Right cardiac atrium (tissue), 5 donors: ENCODE measurements around the gene B4GALNT2. TPM values are rescaled to one million over a fixed set of nuclear protein-coding genes. Genes with fewer than 3 reads are reported as not detected.

Experiments used
- ATAC-seq, 2 donors: fragments of 200-7000 bp; cut with Tn5 transposase; one replicate each; pipeline versions ENCODE4 v1.8.0 to v1.9.1; 2020; ENCODE audit warnings: moderate library complexity in 2 of 2, mild to moderate bottlenecking in 1 of 2
- DNase-seq, 3 donors: peaks; one replicate each; pipeline ENCODE4 v3.0.0-alpha.2; 2020
- H3K27ac ChIP-seq: one replicate; pipeline ENCODE4 v1.5.1; 2013; ENCODE audit warnings: mild to moderate bottlenecking, low read length, control low read depth, moderate library complexity
- H3K27me3 ChIP-seq: one replicate; pipeline ENCODE4 v1.6.1; 2013; ENCODE audit not compliant: control insufficient read depth, insufficient read depth
- H3K4me1 ChIP-seq: one replicate; pipeline ENCODE4 v1.6.1; 2013; ENCODE audit warnings: low read length; ENCODE audit not compliant: control insufficient read depth, insufficient read depth
- H3K4me3 ChIP-seq: one replicate; pipeline ENCODE4 v1.5.1; 2013; ENCODE audit warnings: low read length, control low read depth
- H3K9me3 ChIP-seq: one replicate; pipeline ENCODE4 v1.6.1; 2013; ENCODE audit warnings: low read length; ENCODE audit not compliant: control insufficient read depth
- WGBS: extraction: QIAGEN DNeasy Blood & Tissue Kit; methylation state at CpG from one replicate; pipeline ENCODE4 v1.1.7; 2013; 5-methylcytosine and 5-hydroxymethylcytosine counted together
- intact Hi-C, 4 donors: fragments of 100-400 bp; cut with DNase I; formaldehyde crosslinking; loops; one replicate each; pipeline versions ENCODE4 v1.11.0 to v1.14.0; 2022 to 2023
- polyA plus RNA-seq: library from polyadenylated mRNA; stranded (reverse); fragments of 200-250 nt; gene quantifications from one replicate; pipeline ENCODE4 v1.2.3, GENCODE V29; 2013
- total RNA-seq, 4 donors: library from RNA; stranded (reverse); fragmentation: NEBNext Ultra II Directional; extraction: Animal tissue kit (Norgen Biotek cat#: 25700); gene quantifications; one replicate each; pipeline ENCODE4 v1.2.1, GENCODE V29; 2021
- donor health status: healthy with polysubstance abuse.
- donor health status: DM: no; HTN: yes; CAD: no.
- donor health status: DM: no; HTN: no; CAD: no.
- donor health status: DM: no; HTN: yes; CAD: no; lungs with severe emphysema.
- donor health status: DM: yes; HTN: yes; CAD: no.

B4GALNT2 gene
- total and polyA plus RNA-seq, 5 donors: 0.03 TPM; not detected in 4

- H3K4me1 ChIP-seq: no peaks in the 10 kb centered on the region
- 88% methylated on average over 4 of the region's 4 CpGs for WGBS
- no peak overlapping the region for H3K27ac ChIP-seq
- no peaks in the 10 kb centered on the region for H3K27me3 ChIP-seq
- ATAC-seq: no peak
- DNase-seq: no peak
- no peak overlapping the region for H3K4me3 ChIP-seq
- intact Hi-C loops: no loop called here
- no peaks in the 10 kb centered on the region for H3K9me3 ChIP-seq
These were observed 63.2 kb downstream of the B4GALNT2 start for GRCh38 chr17:49195751-49196150.

GRCh38 chr17:49196520-49196919 is 64.0 kb downstream of the B4GALNT2 start:
- Histone ChIP-seq H3K4me1 (no peaks in the 10 kb centered on the region), H3K4me3 (no peak overlapping the region), H3K27ac (no peak overlapping the region), H3K9me3 (no peaks in the 10 kb centered on the region), H3K27me3 (no peaks in the 10 kb centered on the region)
- WGBS: 84% methylated on average over 3 of the region's 3 CpGs
- intact Hi-C loops: no loop called here
- no peak for ATAC-seq
- no peak for DNase-seq

- no peak for ATAC-seq
- Histone ChIP-seq H3K4me3 (no peak overlapping the region), H3K9me3 (no peaks in the 10 kb centered on the region), H3K4me1 (no peaks in the 10 kb centered on the region), H3K27me3 (no peaks in the 10 kb centered on the region), H3K27ac (no peak overlapping the region)
- DNase-seq: no peak
- WGBS: 54% methylated on average over 5 of the region's 5 CpGs
- intact Hi-C loops: no loop called here
These were observed 64.9 kb downstream of the B4GALNT2 start for GRCh38 chr17:49197346-49197998.

GRCh38 chr17:49198211-49198610 is 65.6 kb downstream of the B4GALNT2 start:
- H3K9me3 ChIP-seq: no peaks in the 10 kb centered on the region
- H3K4me1 ChIP-seq: no peaks in the 10 kb centered on the region
- H3K27ac ChIP-seq: no peak overlapping the region
- WGBS: 84% methylated on average over 2 of the region's 2 CpGs
- ATAC-seq: no peak
- H3K4me3 ChIP-seq: no peak overlapping the region
- DNase-seq: no peak
- H3K27me3 ChIP-seq: no peaks in the 10 kb centered on the region
- intact Hi-C loops: no loop called here

GRCh38 chr17:49200423-49201083 is 68.0 kb downstream of the B4GALNT2 start:
- WGBS: 88% methylated on average over 13 of the region's 13 CpGs
- intact Hi-C loops: no loop called here
- Histone ChIP-seq H3K27me3 (no peaks in the 10 kb centered on the region), H3K4me3 (no peak overlapping the region), H3K27ac (no peak overlapping the region), H3K4me1 (no peaks in the 10 kb centered on the region), H3K9me3 (no peaks in the 10 kb centered on the region)
- no peak for ATAC-seq
- DNase-seq: no peak

GRCh38 chr17:49201481-49201927 is 68.9 kb downstream of the B4GALNT2 start:
- Histone ChIP-seq H3K27me3 (no peaks in the 10 kb centered on the region), H3K4me1 (no peaks in the 10 kb centered on the region), H3K27ac (peak overlapping the region; percentile 33), H3K9me3 (no peaks in the 10 kb centered on the region), H3K4me3 (no peak overlapping the region)
- DNase-seq: no peak
- whole genome bisulfite sequencing: 54% methylated on average over 8 of the region's 8 CpGs
- peak in 1 of 2 donors; percentile 61 for ATAC-seq
- intact Hi-C loops: no loop called here

- DNase-seq (no peak), ATAC-seq (no peak)
- Histone ChIP-seq H3K4me3 (no peak overlapping the region), H3K4me1 (no peaks in the 10 kb centered on the region), H3K27me3 (no peaks in the 10 kb centered on the region), H3K9me3 (no peaks in the 10 kb centered on the region), H3K27ac (no peak overlapping the region)
- intact Hi-C loops: no loop called here
- 64% methylated on average over 2 of the region's 2 CpGs for WGBS
These were observed 71.2 kb downstream of the B4GALNT2 start for GRCh38 chr17:49203796-49204195.

- no peak for ATAC-seq
These were observed 71.9 kb downstream of the B4GALNT2 start for GRCh38 chr17:49204516-49204915.

GRCh38 chr17:49209061-49209571 is 76.5 kb downstream of the B4GALNT2 start:
- no peak overlapping the region for H3K4me3 ChIP-seq
- ATAC-seq: no peak
- 90% methylated on average over 10 of the region's 10 CpGs for WGBS
- DNase-seq: no peak
- H3K27ac ChIP-seq: no peak overlapping the region
- H3K9me3 ChIP-seq: no peaks in the 10 kb centered on the region
- intact Hi-C loops: no loop called here
- no peaks in the 10 kb centered on the region for H3K27me3 ChIP-seq
- H3K4me1 ChIP-seq: peaks cover 4% of the 10 kb centered on the region

More at GRCh38 chr17:49204516-49204915, 71.9 kb downstream of the B4GALNT2 start:
- H3K4me3 ChIP-seq: no peak overlapping the region
- intact Hi-C loops: no loop called here
- WGBS: 94% methylated on average over 2 of the region's 2 CpGs
- no peaks in the 10 kb centered on the region for H3K27me3 ChIP-seq
- peaks cover 2% of the 10 kb centered on the region for H3K4me1 ChIP-seq
- no peaks in the 10 kb centered on the region for H3K9me3 ChIP-seq
- DNase-seq: no peak
- H3K27ac ChIP-seq: no peak overlapping the region

- DNase-seq: peak; percentile 73 to 80 (median 78)
- Histone ChIP-seq H3K27ac (peak within 1 kb of the TSS; percentile 60), H3K4me3 (peak within 1 kb of the TSS; percentile 59), H3K27me3 (no peaks in the 10 kb centered on the region), H3K9me3 (no peaks in the 10 kb centered on the region), H3K4me1 (peaks cover 4% of the 10 kb centered on the region)
- 25% methylated on average over 22 of the region's 22 CpGs for WGBS
- peak; percentile 84 to 96 for ATAC-seq
- intact Hi-C loops: no loop called here
These were observed 77.8 kb downstream of the B4GALNT2 start, which contains the start of the genes ABI3 and GNGT2 for GRCh38 chr17:49210158-49211029. TSS of gene ABI3 (plus strand) at chr17:49210707. CDS start at chr17:49210725, 18 bp downstream. TSS of gene GNGT2 (minus strand) at chr17:49210574. CDS start at chr17:49207422, 3,152 bp downstream.
